Stimulated activated CD8-positive, alpha-beta memory T cell treated with anti-CD3 and anti-CD28 coated beads, Interleukin-7, amount 100 ng/mL, for 24 hours (primary cell): Measurements from ENCODE around the gene ABCC5.
"Not testable (repeated sequence)": the region's sequence is repeated elsewhere in the genome, so short reads cannot be mapped to it uniquely, and the experiment has no call there.

Experiments used
- DNase-seq: peaks from one replicate; pipeline ENCODE4 v3.0.0-alpha.2; 2020; ENCODE audit warnings: low read depth

The ABCC5 gene

DNA sequence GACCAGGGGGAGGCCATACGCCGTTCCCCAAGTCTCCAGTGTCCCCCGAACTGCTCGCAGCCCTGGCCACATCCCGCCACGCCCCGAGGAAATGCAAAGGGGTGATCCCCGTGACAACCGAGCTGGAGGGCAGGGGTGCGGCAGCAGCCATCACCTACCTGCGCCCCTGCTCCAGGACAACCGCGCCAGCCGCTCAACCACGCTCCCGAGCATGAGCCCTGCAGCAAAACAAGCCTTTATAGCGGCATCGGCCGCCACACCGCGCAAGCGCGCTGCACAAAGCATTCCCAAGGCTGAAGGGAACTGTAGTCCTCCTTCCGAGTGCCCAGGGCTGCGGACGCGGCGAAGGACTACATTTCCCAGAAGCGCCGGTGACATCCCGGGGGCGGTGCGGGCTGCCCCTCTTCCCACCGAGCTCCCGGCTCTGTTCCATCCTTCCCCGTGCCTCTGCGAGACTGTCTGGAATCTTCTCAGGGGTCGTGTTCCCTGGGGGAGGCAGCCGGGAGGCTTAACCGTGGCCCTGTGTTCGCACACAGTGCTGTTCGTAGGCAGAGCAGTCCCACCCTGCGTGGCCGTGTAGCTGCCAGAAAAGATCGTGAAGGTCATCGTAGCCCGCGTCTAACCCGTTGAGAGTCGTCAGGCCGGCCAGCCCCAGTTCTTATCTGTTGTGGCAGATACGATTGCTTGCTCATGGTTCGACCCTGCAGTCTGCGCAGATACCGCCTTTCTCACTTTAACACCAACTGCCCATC, at the start of gene ABCC5:
TSS of gene ABCC5 (minus strand) at position 213 of the 752 bp plus-strand sequence. CDS start 3,492 bp downstream, outside the sequence.
- DNase-seq: peak; percentile 59

DNA sequence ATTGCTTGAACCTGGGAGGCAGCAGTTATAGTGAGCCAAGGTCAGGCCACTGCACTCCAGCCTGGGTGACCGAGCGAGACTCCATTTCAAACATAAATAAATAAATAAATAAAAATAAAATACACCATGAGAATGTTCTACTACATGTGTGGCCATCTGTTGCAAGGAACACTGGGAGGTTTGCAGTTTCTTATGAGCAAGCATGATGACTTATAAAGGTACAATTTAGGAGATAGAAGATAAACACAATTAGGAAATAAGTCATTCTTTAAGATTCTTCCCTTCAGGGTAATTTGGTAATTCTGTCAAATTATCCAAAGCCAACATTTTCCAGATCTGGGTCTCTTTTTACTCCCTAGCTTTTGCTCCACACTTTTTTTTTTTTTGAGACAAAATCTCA, 48.5 kb upstream of the ABCC5 start:
- DNase-seq: no peak

DNA sequence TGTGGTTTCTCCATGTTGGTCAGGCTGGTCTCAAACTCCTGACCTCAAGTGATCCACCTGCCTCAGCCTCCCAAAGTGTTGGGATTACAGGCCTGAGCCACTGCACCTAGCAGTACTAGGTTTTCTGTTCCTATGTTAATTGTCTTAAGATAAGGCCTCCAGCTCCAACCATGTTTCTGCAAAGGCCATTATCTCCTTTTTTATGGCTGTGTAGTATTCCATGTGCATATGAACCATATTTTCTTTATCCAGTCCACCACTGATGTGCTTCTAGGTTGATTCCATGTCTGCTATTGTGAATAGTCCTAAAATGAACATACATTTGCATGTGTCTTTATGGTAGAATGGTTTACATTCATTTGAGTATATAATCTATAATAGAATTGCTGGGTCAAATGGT, 45.0 kb upstream of the ABCC5 start:
- no peak for DNase-seq

DNA sequence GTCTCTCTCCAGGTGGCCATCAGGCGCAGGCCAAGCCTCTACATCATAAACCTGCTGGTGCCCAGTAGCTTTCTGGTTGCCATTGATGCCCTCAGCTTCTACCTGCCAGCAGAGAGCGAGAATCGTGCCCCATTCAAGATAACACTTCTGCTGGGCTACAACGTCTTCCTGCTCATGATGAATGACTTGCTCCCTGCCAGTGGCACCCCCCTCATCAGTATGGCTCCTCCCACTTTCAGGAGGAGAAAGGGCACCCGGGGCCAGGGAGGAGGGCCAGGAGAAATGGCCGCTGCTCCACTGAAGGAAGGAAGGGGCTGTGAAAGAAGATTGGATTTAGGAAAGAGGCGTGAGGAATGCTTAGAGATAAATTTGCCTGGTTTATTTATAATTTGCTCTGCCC, 41.7 kb upstream of the ABCC5 start:
- DNase-seq: no peak

DNA sequence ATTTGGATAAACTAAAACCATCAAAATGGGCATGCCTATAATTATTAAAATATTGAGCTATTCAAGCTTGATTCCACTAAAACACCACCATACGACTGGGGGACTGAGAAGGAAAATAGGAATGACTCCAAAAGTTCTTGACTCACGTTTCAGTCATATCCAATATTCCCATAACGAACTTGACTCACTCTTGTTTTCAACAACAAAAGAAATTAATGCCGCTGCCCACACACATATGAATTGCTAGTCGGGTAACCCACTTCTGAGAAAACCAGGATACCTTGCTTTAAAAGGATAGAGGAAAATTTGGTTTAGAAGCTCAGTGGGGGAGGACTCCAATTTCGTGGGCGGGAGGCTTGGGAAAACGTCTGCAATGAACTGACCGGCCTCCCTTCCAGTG, 40.3 kb upstream of the ABCC5 start:
- DNase-seq: no peak

DNA sequence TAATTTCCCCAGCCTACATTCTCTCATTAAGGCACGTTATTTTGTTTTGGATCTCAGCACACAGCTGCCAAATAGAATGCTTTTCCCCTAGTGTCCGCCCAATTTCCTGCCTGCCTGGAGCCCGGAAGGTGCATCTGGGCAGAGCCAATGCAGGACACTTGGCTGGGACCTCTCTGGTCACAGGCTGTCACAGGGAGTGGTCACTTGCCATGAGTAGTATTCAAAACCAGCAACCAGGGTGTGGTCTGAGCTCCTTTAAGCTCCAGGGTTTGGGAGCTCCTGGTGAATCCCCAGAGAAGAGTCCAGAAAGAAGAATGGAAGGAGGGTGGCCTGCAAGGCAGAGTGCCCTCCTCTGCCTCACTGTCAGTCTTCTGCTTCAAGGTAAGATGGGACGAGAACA, 35.1 kb upstream of the ABCC5 start, which contains the start of gene HTR3C:
TSS of gene HTR3C (plus strand) at position 281 of the 400 bp plus-strand sequence. CDS start at position 315, 34 bp downstream.
- no peak for DNase-seq

DNA sequence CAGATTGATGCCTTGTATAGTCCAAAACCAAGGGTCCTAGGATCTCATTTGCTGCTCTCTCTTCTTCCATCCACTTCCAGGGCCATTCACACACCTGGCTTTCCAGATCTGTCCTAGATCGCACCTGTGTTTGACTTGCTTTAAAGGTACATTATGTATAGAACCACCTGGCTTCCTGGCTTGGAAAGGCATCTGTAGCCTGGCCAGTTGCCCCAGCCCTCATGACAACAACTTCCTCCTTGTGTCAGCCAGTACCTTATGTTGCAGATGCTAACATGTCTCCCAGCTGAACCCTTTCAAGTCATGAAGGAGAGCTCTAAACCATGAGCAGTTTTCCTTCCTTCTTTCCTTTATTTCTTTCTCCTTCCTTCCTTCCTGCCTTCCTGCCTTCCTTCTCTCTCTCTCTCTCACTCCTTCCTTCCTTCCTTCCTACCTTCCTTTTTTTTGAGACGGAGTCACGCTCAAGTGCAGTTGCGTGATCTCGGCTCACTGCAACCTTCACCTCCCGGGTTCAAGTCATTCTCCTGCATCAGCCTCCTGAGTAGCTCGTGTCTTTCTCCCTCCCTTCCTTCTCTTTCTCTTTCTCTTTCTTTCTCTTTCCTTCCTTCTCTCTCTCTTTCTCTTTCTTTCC, 32.6 kb upstream of the ABCC5 start:
- DNase-seq: no peak

DNA sequence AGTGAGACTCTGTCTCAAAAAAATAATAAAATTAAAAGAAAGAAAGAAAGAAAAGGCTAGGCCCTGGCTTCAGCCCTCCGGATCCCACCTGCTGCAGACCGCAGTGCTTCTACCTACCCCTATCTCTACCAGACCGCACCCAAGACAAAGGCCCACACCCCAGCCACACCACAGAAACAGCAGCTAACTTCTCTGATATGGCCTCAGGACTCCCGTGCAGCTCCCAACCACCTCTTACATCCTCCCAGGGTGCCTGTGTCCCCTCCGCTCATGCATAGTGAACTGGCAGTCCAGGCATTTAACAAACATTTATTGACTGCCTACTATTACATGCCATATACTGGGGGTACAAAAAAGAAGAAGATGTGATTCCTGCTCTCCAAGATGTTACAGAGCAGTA, 28.3 kb upstream of the ABCC5 start:
- DNase-seq: no peak

DNA sequence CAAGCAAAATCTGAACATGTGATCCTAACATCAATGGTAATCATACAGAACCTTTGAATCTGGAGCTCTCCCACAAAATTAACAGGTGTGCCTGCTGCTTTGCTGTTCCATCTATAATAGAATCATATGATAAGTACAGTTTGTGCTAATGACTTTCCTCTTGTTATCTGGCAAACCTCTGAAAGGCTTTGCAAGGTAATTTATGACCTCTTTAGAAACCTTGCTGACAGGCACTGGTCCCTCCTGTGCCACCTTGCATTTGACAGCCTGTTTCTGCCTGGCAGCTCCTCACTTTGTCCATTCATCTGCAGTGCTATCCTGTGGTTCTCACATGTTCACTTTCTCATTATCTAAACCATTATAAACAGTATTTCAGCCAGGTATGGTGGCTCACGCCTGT, 24.9 kb upstream of the ABCC5 start:
- no peak for DNase-seq

DNA sequence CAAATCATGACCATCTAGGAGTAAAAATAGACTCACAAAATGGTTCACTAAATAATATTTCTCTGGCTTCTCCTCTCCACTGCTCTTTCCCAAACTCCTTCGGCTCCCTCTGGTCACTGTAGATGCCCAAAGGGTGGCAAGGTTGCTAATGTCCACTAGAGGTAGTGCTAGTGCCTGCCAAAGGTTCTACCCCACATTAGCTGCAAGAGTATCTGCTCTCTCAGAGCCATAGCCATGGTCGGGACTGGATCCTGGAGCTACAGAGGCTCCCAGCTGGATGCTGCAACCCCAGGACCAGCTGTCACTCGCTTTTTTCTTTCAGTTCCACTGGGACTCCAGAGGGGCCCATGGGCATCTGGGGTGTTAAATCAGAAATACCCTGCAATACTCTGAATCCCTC, 22.3 kb upstream of the ABCC5 start:
- no peak for DNase-seq

DNA sequence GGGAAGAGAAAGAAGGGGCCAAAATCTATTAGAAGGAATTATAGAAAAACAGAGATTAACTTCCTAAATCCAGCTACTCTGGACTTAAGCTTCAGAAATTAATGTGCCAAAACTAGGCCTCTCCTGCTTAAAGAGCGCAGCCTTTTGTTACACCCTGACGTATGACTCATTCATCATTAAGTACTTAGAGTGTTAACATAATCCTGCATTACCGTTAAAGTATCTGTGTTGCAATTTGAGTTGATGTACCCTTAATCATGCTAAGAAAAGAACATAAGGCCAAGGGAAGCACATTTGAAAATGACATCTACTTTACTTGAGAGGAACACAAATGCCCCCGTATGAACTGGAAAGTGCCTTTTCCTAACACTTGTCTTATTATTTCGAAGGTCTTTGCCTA, 21.7 kb upstream of the ABCC5 start:
- DNase-seq: no peak

DNA sequence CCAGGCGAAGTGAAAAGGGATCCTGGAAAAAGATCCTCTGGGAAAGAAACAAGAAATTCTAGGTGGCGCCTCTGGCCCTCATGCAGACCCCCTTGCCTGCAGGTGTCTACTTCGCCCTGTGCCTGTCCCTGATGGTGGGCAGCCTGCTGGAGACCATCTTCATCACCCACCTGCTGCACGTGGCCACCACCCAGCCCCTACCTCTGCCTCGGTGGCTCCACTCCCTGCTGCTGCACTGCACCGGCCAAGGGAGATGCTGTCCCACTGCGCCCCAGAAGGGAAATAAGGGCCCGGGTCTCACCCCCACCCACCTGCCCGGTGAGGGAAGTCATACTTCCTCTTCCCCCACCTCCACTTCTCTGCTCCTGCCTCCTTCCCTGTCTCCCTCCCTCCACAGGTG, 20.6 kb upstream of the ABCC5 start:
- DNase-seq: not testable (repeated sequence)

DNA sequence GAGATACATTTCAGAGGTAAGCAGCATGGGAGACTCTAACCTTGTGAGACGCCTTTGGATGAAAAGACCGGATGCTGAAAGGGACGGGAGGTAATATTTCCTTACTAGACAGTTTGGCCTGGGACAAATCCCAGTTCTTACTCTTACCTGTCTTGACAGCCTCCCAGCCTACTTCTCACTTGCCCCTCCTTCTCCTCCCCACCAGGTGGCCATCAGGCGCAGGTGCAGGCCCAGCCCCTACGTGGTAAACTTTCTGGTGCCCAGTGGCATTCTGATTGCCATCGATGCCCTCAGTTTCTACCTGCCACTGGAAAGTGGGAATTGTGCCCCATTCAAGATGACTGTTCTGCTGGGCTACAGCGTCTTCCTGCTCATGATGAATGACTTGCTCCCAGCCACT, 20.1 kb upstream of the ABCC5 start:
- DNase-seq: no peak

DNA sequence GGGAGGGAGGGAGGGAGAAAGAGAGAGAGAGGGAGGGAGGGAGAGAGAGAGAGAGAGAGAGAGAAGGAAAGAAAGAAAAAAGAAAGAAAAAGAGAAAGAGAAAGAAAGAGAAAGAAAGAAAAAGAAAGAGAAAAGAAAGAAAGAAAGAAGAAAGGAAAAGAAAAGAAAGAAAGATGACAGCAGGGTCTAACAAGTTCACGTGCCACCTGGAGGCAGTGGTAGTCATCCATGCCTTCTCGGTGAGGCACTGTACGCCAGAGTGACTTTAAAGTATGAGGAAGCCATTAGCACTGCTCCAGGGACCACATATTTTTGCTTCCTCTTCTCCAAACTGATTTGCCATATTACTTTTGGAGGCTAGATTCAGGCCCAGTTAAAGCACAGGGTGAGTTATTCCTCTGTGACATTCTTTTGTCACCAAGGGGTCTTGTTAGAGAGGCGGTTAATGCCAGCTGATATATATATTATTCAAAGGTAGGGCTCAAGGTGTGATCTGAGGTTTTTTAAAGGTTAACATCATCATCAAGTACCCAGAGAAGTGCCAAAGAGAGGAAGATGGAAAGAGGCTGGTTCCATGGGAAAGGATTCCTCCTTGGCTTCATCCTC, 13.6 kb upstream of the ABCC5 start, which contains the start of gene HTR3D:
TSS of gene HTR3D (plus strand) at position 556 of the 606 bp plus-strand sequence. CDS start at position 556, 0 bp downstream.
- DNase-seq: no peak

DNA sequence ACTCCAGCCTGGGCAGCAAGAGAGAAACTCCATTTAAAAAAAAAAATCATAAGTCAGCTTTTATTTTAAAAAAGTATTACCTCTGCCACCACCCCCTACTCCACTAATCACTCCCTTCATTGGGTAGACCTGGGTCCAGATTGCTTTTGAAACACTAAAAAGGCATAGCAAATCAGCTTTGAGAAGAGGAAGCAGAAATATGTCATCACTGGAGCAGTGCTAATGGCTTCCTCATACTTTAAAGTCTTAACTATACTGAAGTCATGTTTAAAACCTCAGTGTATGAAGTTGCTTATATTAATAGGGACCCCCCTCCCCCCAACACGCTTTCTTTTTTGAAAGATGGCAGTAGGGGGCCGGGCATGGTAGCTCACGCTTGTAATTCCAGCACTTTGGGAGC, 12.9 kb upstream of the ABCC5 start:
- DNase-seq: no peak

DNA sequence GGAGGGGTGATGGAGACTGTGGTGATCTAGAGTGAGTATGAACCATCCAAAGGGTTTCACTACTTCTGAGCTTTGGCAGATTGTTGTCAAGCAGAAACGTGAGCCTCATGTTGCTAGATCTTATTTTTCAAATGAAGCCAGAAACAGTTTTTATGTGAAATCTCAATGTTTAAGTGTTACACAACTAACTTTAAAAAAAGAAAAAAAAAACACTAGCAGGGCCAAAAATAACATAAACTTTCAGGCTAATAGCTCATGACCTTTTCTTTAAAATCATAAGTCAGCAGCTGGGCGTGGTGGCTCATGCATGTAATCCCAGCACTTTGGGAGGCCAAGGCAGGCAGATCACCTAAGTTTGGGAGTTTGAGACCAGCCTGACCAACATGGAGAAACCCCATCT, 11.8 kb upstream of the ABCC5 start:
- DNase-seq: no peak

DNA sequence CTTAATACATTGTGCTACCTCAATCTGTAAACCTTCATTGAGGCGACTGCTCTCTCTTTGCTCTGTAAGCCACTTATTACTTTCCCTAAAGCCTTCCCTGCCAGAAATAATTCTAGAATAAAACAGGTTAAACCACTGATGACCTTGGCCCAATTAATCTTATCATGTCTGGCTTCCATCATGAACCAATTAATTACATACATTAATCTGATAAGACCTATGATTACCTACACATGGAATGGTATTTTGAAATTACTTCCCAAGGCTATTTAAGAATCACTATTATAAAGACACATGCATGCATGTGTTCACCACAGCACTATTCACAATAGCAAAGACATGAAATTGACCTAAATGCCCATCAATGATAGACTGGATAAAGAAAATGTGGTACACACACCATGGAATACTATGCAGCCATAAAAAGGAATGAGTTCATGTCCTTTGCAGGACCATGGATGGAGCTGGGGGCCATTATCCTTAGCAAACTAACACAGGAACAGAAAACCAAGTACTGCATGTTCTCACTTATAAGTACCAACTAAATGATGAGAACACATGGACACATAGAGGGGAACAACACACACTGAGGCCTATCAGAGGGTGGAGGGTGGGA, 10.7 kb upstream of the ABCC5 start:
- DNase-seq: not testable (repeated sequence)

DNA sequence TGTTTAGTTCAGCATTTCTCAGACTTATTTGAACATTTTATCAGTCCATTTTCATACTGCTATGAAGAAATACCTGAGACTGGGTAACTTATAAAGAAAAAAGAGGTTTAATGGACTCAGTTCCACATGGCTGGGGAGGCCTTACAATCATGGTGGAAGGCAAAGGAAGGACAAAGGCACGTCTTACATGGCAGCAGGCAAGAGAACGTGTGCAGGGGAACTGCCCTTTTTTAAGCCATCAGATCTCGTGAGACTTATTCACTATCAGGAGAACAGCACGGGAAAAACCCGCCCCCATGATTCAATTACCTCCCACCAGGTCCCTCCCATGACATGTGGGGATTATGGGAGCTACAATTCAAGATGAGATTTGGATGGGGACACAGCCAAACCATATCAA, 7.6 kb upstream of the ABCC5 start:
- not testable (repeated sequence) for DNase-seq

DNA sequence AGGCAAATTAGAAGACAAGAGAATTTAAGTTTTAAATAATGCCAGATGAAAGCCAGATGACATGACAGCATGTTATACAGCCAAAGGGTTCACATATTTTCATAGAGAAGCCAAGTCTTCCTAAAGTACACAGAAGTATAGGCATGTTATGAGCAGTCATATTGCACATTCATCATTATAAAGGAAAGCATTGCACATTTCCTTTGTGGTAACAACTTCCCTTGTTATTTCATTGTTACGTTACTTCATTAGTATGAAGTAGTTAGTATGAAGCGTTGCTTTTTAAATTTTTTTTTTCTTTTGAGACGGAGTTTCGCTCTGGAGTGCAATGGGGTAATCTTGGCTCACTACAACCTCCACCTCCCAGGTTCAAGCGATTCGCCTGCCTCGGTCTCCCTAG, 4.6 kb upstream of the ABCC5 start:
- DNase-seq: no peak

DNA sequence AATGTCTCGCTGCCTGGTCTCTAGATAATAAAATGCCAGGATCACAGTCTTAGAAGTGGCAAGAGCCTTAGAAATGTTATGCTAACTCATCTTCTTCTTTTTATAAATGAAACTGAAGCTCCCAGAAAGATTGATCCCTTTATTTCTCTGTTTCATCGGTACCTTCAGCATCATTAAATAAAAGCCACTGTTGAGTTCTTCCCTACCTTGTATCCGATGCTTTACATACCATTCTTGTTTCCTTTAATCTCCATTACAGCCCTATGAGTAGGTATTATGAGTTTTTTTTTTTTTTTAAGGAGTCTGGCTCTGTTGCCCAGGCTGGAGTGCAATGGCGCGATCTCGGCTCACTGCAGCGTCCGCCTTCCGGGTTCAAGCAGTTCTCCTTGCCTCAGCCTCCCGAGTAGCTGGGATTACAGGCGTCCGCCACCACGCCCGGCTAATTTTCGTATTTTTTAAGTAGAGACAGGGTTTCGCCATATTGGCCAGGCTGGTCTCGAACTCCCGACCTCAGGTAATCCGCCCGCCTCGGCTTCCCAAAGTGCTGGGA, 815 bp upstream of the ABCC5 start:
- no peak for DNase-seq

DNA sequence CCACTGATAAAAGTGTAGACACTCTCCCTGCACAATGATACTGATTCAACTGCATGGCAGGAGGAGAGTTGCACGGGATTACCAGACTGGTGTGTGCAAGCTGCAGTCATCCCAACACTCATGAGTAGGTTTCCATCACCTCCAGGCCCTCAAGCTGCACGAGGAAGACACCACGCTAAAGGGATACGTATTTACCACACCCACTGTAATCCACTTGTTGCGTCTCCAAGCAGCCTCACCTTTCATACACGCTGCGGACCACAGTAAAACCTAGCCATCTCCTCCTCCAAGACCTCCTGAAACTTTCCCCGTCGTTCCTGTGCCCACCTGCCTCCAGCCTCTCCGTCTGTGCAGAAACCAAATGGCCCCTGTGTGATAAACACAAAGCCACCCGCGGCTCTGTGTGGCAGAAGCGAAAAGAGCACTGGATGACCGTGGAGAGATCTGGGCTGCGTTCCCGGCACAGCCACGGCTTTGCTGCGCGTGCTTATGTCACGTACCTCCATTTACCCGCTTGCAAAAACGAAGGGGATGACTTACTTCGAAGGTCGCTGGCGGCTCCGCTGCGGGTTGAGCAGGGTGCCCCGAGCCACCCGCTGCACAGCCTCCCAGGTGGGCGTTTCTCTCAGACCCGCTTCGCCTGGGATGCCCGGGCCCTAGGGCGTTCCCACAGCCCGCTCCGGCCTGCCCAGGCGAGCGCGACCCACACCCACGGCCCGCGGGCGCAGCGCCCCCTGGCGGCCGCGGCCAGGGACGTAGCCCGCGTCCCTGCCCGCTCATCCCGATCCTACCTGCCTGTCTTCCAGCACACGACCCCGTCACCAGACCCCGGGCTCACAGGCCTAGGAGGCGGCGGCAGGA, 643 bp downstream of the ABCC5 start:
- peak; percentile 9 for DNase-seq
